Eye (tissue), 1 donor: Measurements from ENCODE around the gene CDH16.
"Not testable (repeated sequence)": the region's sequence is repeated elsewhere in the genome, so short reads cannot be mapped to it uniquely, and the experiment has no call there.

Source experiments
- DNase-seq: peaks from one replicate; pipeline ENCODE4 v3.0.0-alpha.2; 2015

CDH16 gene

DNA sequence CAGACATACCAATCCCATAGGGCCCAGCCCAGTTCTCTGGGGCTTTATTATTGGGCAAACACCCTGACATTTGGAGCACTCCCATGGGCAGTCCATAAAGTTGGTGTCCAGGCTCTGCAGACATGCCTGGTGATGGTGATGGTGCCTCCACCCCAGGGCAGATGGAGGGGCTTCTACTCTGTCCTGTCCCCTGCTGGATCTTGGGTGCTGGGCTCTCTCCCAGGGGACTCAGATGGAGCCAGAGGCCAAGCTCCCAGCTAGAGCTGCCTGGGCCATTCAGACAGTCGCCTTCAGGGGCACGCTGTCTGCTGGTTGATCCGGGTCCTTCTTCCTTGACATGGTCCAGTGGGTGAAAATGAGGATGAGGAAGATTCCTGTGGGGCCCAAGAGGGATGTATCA is 10.6 kb downstream of the CDH16 start:
- DNase-seq, result no peak

DNA sequence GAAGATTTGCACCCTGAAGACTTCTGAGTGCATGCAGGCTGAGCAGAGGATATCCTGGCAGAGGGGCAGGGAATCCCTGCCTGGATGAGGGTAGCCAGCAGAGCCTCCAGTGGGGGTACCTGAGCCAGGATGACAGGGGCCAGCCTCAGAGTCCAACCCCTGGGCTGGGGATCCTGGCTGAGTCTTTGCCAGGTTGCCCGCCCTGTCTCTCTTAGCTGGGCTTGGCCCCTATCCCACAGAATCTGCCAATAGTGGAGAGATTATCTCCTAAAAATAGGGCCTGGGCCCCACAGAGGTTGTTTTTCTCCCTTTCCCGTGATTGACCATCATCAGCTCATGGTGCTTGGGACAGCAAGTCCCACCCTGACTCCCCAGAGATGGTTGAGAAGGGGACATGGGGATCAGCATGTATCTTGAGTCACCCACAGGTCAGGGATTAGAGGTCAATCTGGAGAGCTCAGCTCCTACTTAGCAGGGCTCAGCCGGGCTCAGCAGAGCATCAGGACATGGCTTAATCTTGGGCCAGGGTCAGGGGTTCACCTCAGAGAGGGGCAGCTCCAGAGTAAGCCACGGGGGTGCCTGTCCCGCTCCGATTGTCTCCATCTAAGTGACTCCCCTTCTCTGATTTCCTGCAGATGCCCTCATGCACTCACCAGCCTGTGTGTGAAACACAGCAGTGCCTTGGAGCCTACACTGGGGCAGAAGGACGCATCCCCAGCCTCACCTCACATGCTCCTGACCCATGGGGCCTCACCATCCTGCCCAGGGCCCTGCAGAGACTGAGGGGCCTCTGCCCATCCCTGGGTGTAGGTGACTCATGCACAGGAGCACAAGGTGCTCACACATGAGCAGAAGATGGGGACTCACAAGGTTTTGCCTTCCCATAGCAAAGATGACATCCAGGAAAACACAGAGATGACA is 11.5 kb downstream of the CDH16 start:
- no peak for DNase-seq

DNA sequence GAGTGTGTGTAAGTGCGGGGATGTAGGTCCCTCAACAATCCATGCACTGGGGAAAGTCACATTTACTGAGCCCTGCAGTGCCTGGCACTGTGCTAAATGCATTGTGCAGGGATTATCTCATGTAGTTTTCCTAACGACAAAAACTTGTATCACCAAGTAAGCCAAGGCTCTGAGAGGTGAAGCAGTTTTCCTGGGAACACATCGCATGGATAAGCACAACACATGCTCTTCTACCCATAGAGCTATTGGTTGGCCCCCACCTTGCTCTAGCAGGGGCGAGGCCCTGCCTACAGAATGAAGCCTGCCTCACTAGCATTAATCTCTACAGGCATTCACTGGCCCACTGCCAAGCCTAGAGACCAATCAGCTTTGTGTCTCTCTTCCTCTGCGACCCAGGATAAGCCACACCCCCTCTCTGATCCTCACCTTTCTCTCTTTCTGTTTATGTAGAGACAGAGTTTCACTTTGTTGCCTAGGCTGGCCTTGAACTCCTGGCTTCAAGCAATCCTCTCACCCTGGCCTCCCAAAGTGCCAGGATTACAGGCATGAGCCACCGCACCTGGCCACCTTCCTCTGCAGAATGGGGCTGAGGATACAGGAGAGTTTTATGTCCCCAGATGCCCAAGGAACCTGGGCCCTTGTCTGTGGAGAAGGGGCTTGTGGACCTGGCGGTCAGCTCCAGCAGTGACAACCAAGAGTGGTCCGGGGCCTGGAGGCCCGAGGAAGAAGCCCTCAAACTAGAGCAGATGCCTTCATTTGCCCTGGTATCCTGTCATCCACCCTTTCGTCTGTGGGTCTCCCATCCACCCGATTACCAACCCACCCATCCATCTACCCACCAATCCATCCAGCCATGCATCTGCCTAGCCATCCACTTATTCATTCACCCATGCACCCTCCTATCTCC is 12.8 kb downstream of the CDH16 start:
- DNase-seq, result peak; percentile 80

DNA sequence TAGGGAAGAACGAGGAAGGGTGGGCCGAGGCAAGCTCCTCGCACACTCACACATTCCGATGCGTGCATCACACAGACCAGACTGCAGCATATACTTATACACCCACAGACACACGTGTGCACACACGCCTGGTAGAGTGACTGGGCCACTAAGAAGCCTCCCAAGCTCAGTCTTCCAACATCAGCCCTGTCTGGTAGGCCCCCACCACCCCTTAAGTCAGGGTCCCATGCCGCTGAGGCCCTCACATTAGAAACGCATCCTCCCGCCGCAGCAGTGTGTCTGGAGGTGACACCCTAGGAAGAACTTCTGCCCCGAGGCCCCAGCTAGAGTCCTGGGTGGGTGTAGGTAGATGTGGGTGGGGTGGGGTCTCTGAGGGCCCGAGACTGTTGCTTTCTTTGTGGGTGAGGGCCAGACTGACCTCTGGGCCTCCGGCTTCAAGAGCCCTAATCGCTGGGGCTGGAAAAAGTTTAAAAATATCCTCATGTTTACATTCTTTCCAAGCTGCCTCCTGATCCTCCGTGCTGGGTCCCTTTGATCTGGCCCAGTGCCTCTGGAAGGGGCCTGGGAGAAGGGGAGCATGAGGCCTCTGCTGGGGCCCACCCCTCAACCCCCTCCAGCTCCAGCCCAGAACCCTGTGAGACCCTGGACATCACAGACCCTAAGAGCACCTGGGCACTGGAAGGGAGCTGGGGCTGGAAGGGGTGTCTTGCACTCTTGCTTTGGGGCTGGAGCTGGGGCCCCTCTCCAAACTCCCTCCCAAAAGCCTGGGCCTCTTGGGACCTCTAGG is 13.6 kb downstream of the CDH16 start:
- DNase-seq, result peak; percentile 40

DNA sequence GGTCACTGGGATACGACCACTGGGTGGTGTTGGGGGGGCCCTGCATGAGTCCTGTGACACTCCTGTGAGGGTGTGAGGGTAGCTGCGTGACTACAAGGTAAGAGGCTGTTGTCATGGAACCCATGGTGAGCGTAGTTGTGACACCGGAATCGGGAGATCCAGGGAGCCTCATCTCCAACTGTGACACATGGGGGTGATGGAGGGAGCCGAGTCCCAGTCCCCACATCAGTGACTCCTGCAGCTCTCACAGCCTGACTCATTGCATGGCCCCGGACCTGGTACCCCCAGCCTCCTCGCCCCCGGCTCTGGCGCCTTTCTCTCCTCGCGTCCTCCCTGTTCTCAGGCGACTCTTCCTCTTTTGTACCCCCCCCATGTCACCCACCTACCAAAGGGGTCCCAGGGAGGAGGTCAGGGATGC is 14.2 kb downstream of the CDH16 start:
- no peak for DNase-seq

DNA sequence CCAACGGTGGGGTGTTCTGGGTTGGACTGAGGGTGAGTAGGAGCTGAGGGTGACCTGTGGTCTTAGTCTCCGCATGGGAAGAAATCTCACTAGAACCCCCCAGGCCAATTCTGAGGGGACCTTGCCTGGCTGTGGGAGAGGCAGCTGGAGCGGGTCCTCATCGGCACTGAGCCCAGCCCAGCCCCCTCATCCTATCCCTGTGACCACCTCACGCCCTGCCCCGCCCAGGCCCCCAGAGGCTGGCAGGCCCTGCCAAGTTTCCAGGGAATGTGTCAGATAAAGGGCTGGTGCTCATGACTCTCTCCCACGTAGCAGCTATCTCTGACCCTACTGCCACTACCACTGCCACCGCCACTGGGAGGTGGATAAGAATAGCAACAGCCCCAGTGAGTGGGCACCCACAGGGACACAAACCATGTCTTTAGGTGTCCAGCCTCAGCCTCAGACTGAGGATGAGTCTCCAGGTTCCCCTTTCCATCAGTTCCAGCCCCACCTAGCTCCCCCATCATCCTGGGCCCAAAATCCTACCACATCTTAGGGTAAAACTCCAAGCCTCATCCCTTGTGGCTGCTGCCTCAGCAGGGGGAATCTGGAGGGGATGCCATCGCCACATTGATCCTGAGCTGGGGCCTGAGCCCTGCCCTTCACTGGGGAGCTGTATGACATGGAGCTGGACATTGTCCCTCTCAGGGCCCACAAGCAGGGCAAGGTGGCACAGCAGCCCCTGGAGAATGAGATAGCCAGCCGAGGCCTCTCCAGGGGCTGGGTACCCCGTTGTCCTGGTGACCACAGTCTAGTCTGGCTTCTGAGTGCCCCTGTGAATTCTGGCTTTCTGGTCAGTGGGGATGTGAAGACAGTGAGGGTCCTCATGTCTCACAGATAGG is 14.9 kb downstream of the CDH16 start:
- no peak for DNase-seq

DNA sequence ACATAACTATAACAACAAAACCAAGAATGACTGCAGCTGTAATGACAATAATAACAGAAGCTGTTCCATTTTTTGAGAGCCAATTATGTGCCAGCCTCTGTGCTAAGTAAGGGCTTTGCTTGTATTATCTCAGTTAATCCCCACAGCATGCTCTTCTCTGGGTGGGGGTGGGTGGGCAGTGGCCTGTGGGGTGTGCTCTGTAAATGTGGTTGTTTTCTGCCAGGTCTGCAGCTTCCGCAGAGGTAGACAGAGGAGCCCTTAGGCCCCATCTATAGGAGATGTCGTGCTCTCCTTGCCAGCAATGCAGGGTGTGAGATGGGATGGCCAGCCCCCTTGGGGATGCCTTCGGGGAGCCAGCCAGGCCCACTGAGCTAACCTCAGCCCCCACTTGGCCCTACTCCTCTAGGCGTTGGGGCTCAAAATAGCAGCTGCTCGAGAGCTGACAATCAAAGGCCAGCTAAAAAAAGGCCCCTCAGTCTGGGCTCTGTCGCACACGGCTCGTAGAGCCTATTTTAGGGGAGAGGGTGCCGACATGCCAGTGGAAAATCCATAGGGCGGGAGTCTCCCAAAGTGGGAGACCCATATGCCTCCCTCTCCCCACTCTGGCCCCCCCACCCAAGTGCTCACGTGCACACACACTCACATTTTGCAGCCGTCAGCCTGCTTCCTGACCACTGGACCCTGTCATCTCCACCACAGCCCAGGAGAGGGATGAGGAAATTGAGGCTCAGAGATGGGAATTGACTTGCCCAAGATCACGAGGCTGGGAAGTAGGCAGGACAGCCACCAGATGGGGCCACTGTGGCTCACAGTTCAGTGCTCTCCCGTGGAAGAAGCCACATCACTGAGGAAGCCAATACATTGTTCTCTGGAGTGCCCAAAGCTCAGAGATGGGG is 15.8 kb downstream of the CDH16 start:
- DNase-seq, result no peak

DNA sequence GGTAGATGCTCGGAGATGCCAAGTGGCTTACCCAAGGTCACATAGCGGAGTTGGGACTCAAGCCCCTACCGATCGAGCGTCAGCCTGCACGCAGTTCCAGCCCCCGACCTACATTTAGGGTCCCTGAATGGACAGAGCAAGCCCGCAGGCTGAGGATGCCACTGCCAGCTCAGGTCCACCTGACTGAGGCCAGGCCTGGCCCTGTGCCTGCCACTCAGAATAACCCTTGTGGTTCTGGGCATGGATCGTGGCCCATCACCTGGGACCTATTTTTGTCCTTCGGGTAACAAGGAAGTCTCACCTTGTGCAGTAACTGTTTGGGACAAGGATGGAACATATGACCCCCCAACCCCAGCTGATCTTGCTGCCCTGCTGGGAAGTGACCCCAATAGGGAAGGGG is 17.1 kb downstream of the CDH16 start:
- DNase-seq, result no peak

DNA sequence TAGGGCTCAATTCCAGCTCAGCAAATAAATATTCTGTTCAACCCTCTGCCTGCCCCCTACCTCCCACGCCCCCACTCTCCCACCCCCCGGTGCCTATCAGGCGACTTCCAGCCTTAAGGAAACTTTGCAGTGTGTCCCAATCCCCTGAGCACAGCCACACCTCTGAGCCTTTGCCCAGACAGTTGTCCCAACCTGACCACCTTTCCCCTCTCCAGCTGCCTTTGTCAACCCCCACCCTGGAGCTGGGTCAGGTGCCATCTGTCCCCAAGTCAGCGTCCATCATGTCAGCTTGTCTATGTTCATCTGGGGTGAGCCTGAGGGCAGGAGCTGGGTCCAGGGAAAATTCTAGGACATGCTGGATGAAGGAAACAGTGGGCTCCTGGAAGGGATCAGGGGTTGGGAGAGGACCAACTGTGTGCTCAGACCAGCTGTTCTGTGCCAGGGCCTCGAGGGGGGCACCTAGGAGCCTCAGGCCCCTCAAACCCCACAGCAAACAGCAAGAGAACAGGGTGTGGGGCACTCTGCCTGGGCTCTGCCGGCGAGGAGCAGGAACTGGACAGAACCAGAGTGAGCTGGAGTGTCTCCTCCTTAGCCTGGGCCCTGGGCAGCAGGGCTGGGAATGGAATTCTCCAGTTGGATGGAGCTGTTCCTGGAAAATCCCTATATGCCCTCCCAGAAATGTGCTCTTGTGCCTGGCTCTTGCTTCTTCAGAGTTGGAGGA is 17.8 kb downstream of the CDH16 start:
- peak; percentile 59 for DNase-seq

DNA sequence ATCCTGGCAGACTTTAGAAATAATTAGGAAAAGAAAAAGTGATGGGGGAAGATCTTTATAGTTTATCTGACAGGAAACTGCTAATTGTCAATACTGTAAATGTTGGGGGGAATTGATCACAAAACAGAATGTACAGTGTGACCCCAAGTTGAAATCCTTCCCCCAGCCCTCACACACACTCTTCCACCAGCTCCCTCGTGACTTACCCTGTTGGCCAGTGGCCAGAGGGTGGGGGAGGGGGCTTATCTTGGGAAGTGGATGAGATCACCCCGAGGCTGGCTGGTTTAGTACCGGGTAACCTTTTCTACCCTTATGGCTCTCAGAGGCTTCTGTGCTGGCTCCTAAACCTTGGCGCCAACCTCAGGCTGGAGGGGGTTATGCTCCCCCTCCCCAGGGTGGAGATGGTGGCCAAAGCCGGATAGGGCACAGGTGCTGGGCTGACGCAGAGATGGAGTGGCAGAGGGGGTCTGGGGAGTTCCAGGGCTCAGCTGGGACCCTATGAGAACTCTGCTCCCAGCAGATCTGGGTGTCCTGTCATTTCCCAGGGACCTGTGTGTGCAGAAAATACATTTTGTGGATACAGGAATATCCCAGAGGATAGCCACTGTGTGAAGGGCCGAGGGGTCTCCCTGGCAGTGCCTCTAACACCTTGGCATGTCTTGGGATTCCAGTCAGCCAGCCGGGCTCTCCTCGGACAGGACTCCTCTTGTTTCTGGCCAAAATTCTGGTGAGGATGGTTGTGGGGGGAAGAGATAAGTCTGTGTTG is 18.6 kb downstream of the CDH16 start:
- DNase-seq, result peak; percentile 92

DNA sequence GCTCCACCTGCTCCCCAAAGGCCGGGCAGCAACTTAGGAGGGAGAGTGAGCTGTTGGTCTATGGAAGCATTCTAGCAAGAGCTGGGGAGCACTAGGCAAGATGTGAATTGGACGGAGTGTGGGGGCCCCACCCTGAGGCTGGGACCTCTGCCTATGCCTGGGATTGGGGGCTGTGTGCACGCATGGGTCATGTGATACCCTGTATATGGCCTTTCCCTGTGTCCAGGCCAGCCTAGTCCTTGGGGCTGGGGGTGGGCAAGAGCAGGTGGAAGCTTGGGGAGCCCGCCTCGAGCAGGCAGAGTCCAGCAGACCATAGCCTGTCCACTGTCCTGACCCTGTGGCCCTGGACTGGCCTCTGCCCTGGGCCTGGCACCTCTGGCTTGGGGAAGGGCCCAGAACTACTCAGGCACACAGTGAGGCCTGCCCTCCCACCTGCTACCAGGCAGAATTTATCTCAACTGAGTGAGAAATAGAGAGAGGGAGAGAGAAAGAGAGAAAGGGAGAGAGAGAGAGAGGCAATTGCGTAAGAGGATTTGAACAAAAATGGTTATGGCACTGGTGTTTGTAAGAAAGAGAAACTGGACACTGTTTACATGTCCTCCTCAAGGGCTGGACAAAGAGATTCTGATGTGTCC is 19.3 kb downstream of the CDH16 start:
- no peak for DNase-seq

DNA sequence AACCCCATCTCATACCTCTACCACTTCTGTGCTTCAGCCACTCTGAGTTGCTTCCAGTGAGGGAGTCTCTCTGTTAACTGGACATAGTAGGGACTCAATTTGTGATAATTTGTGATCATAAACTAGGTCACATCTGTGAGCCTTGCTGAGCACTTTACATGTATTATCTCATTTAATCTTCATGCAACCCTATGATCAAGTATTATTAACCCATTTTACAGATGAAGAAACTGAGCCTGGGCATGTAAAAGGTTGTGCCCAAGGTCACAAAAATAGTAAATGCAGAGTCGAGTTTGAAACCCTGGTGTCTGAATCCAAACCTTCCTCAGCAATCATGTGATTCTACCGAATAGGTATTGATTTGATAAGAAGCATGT is 19.8 kb downstream of the CDH16 start:
- DNase-seq, result no peak

DNA sequence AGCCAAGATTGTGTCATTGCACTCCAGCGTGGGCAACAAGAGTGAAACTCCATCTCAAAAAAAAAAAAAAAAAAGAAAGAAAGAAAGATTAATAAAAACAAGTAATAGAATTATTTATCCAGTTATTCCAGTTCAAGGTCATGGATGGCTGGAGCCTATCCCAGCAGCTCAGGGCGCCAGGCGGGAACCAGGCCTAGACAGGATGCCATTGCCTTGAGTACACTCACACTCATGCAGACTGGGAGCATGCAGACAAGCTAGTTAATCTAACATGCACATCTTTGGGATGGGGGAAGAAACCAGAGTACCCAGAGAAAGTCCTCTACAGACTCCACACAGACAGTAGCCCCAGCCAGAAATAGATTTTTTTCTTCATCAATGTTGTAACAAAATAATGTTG is 20.5 kb downstream of the CDH16 start:
- DNase-seq, result no peak

DNA sequence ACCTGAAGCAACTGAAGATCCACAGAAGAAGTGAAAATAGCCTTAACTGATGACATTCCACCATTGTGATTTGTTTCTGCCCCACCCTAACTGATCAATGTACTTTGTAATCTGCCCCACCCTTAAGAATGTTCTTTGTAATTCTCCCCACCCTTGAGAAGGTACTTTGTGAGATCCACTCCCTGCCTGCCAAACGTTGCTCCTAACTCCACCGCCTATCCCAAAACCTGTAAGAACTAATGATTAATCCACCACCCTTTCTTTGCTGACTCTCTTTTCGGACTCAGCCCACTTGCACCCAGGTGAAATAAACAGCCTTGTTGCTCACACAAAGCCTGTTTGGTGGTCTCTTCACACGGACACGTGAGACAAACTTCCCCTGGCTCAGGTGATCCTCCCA is 22.0 kb downstream of the CDH16 start:
- not testable (repeated sequence) for DNase-seq

DNA sequence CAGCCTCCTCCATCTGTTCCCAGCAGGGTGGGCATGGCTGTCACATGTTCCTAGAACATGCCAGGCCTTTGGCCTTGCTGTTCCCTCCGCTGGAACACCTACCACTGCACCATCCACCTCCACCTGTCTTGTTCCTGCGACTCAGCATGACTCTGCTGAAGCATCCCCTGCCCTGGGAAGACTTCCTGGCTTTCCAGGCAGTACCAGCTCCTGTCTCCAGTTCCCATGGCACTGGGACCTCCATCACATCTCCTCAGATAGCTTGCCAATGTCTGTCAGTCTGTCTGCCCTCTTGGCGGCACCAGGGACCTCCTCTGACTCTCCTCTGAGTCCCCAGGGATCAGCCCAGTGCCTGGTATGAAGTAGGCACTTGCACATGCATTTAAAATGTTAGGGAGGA is 22.7 kb downstream of the CDH16 start:
- no peak for DNase-seq

DNA sequence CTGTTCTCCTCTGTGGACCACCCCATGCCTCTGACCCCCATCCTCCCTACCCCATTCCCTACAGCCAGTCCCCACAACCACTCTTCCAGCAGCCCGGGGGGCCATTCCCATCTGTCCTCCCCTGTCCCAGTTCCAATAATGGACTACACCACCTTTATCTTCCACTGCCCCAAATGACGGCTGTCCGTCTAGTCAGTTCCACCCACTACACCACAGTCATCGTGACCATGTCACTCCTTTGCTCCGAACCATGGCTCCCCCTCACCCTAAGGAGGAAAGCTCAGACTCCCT is 23.1 kb downstream of the CDH16 start:
- DNase-seq, result no peak

DNA sequence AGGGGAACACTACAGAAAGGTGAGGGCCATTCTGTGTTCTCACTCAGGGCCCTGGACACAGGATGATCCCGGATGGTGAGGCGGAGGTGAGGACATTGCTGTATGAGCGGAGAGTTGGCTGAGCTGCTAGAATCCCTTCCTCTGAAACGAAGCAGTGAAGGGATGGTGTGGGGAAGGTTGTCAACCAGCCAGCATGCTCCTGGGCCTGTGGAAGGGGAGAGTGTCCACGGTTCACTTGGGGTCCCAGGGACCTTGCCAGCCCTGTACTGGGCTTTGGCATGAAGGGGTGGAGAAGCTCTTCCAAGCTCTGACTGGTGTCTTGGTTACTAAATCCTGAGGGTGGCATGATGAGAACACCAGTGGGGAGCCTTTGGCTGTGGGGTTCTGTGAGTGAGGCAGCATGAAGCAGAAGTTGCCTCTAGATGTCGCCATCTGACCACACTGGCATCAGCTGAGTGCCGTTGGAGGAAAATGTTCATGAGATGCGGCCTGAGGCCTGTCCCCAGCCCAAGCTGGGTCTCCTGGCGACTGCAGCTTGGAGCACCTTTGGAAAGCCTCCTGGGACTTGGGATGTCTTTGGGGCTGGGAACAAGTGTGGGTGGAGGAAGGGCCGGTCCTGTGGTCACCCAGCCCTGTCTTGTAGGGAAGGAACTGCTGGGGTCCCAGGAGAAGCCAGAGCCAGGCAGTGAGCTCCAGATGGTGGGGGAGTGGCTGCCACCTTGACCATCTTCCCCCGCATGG is 23.6 kb downstream of the CDH16 start:
- DNase-seq, result peak; percentile 91

DNA sequence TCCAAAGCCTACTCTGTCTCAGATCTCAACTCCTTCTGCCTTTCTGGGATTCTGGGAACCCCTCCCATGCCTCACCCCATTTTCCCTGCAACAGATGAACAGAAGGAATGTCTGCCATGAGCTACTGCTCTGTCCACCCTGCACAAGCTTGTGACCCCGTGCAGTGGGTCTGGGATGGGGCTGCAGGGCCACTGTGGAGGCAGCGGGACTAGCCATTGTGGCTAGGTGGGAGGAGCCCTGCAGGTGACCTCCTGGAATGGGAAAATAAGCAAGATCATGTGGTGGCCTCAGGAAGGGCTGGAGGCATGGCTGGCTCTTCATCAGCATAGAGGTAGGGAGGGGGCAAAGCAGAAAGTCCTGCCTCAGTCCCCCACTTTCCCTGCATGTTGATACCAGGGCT is 24.6 kb downstream of the CDH16 start:
- no peak for DNase-seq
